HepG2 (cell line): ENCODE measurements around the gene MFSD8. TPM values are rescaled to one million over a fixed set of nuclear protein-coding genes. Genes with fewer than 3 reads are reported as not detected.

Source experiments
- ARNT ChIP-seq: fragments of 450-650 bp; IDR thresholded peaks from 2 replicates; pipeline ENCODE4 v1.6.1; 2017
- BRCA1 ChIP-seq: sonication (generic); formaldehyde crosslinking; IDR thresholded peaks from 2 replicates; pipeline ENCODE4 v1.4.0; 2020; ENCODE audit warnings: missing genetic modification reagents
- CHD4 ChIP-seq: fragments of 200-600 bp; sonication (generic); IDR thresholded peaks from 2 replicates; pipeline ENCODE4 v1.7.0; 2017; ENCODE audit warnings: mild to moderate bottlenecking, low read length, borderline replicate concordance
- KAT8 ChIP-seq: IDR thresholded peaks from 2 replicates; pipeline ENCODE4 v1.6.1; 2016; ENCODE audit warnings: missing genetic modification reagents, missing compliant biosample characterization
- MLX ChIP-seq: IDR thresholded peaks from 2 replicates; pipeline ENCODE4 v1.6.1; 2016
- MXD3 ChIP-seq: IDR thresholded peaks from 2 replicates; pipeline ENCODE4 v1.6.1; 2016; ENCODE audit warnings: mild to moderate bottlenecking, missing biosample characterization, missing genetic modification reagents
- NFE2 ChIP-seq: sonication (generic); formaldehyde crosslinking; IDR thresholded peaks from 2 replicates; pipeline ENCODE4 v1.4.0; 2020; ENCODE audit warnings: missing genetic modification reagents
- NRL ChIP-seq: sonication (generic); formaldehyde crosslinking; IDR thresholded peaks from 2 replicates; pipeline ENCODE4 v1.5.0; 2020; ENCODE audit warnings: missing genetic modification reagents, mild to moderate bottlenecking, moderate library complexity, borderline replicate concordance
- PHF21A ChIP-seq: sonication (generic); formaldehyde crosslinking; IDR thresholded peaks from 2 replicates; pipeline ENCODE4 v1.5.0; 2020; ENCODE audit warnings: mild to moderate bottlenecking, missing genetic modification reagents
- RBM22 ChIP-seq: fragments of 200-400 bp; formaldehyde crosslinking; optimal IDR thresholded peaks from 2 replicates; pipeline ENCODE3; 2017; ENCODE audit warnings: mild to moderate bottlenecking, low read length, moderate library complexity
- TEAD3 ChIP-seq: optimal IDR thresholded peaks from 2 replicates; pipeline ENCODE3; 2016; ENCODE audit warnings: borderline replicate concordance
- THAP11 ChIP-seq: IDR thresholded peaks from 2 replicates; pipeline ENCODE4 v1.6.1; 2016; ENCODE audit warnings: missing biosample characterization, missing genetic modification reagents
- ZNF326 ChIP-seq: sonication (generic); formaldehyde crosslinking; IDR thresholded peaks from 2 replicates; pipeline ENCODE4 v1.4.0; 2020; ENCODE audit warnings: missing genetic modification reagents, borderline replicate concordance
- ZNF431 ChIP-seq: sonication (generic); formaldehyde crosslinking; IDR thresholded peaks from 2 replicates; pipeline ENCODE4 v1.9.0; 2022; ENCODE audit warnings: missing genetic modification reagents, low read depth, mild to moderate bottlenecking, borderline replicate concordance
- ZNF432 ChIP-seq: sonication (generic); formaldehyde crosslinking; IDR thresholded peaks from 2 replicates; pipeline ENCODE4 v1.5.0; 2020; ENCODE audit warnings: missing genetic modification reagents, mild to moderate bottlenecking, borderline replicate concordance
- ZNF788 ChIP-seq: sonication (generic); formaldehyde crosslinking; IDR thresholded peaks from 2 replicates; pipeline ENCODE4 v1.5.0; 2020; ENCODE audit warnings: mild to moderate bottlenecking, missing genetic modification reagents, borderline replicate concordance
- ZNF816 ChIP-seq: sonication (generic); formaldehyde crosslinking; IDR thresholded peaks from 2 replicates; pipeline ENCODE4 v1.8.0; 2022; ENCODE audit warnings: missing genetic modification reagents, mild to moderate bottlenecking, borderline replicate concordance
- polyA plus RNA-seq, 8 experiments: library from polyadenylated mRNA; depleted of rRNA in 3 of 8; stranded (reverse) in 7 of 8; unstranded in 1 of 8; fragments of >200 nt; fragmentation: Illumina TruSeq in 4 of 8; extraction: Trizol in 4 of 8; gene quantifications; 2 replicates each; pipeline versions ENCODE4 v1.2.1 to v1.2.3, GENCODE V29; 2011 to 2016; ENCODE audit warnings: low read depth in 4 of 8, missing spikeins in 1 of 8, mixed read lengths in 1 of 8; ENCODE audit not compliant: insufficient read depth in 1 of 8
- total RNA-seq, 5 experiments: library from RNA; depleted of rRNA; stranded (reverse); fragments of >200 nt; fragmentation: Illumina TruSeq; extraction: Trizol; gene quantifications; 2 replicates each; pipeline ENCODE4 v1.2.3, GENCODE V29; 2016; ENCODE audit warnings: low read depth in 1 of 5
- TF ChIP-seq, protein P1 (sequence below): sonication (generic); formaldehyde crosslinking; conservative IDR thresholded peaks from 2 replicates; pipeline ENCODE4 v1.4.0; 2020; ENCODE audit warnings: missing genetic modification reagents
- TF ChIP-seq, protein P2 (sequence below): sonication (generic); formaldehyde crosslinking; conservative IDR thresholded peaks from 2 replicates; pipeline ENCODE4 v1.5.0; 2020; ENCODE audit warnings: missing genetic modification reagents
- TF ChIP-seq, protein P3 (sequence below): sonication (generic); formaldehyde crosslinking; IDR thresholded peaks from 2 replicates; pipeline ENCODE4 v1.4.0; 2020; ENCODE audit warnings: missing genetic modification reagents
- TF ChIP-seq, protein P4 (sequence below): sonication (generic); formaldehyde crosslinking; IDR thresholded peaks from 2 replicates; pipeline ENCODE4 v1.4.0; 2020; ENCODE audit warnings: mild to moderate bottlenecking, low read depth, missing genetic modification reagents

Gene MFSD8
- total and polyA plus RNA-seq, 2 of the 13 experiments (the other 11 are each of a cell fraction or from before 2014, with no cell fraction given) = 24.8 to 25.5 TPM

DNA sequence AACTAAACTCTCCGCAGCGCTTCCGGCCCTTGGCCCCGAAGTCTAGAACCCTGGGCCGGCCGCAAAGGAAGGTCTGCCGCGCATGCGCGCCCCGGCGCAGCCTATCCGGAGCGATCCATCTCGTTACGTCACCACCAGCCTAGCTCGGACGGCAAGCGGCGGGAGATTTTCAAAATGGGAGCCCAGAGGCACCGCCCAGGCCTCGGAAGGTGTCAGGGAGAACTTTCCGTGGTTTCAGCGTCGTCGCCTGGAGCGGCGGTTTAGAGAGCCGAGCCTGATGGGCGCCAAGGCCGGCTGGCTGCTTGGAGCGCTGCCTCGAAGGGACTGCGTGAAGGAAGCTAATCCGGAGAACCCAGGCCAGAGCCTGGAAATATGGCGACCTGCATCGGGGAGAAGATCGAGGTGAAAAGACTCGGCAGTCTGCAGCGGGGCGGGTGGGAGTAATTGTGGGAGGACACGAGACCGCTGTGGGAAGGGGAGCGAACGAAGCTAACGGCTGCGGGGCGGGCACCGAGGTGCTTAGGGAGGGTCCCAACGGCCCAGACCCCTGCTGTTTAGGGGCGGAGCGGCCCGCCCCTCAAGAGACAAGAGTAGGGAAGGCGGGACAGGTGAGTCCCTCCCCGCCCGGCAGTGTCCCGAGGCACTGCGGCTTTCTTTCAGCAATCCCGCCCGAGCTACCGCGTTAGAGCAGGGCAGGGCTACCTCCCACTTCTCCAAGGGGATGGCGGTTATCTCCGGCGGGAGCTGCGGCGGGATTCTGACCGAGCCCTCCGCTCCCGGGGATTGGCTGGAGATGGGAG lies 84.0 kb downstream of the MFSD8 start, which contains the start of gene PLK4 (continued):
- TF ChIP-seq, protein P1, sequence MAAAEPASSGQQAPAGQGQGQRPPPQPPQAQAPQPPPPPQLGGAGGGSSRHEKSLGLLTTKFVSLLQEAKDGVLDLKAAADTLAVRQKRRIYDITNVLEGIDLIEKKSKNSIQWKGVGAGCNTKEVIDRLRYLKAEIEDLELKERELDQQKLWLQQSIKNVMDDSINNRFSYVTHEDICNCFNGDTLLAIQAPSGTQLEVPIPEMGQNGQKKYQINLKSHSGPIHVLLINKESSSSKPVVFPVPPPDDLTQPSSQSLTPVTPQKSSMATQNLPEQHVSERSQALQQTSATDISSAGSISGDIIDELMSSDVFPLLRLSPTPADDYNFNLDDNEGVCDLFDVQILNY (CRISPR knock-in tag) = peak; percentile 93
- TF ChIP-seq CHD4 (no peak), MXD3 (CRISPR knock-in tag) (peak; percentile 39; the same call in 1 of the 2 replicates), ZNF788 (CRISPR knock-in tag) (peak; percentile 66; the same call in 1 of the 2 replicates), MLX (CRISPR knock-in tag) (no peak), RBM22 (peak; percentile 53), KAT8 (CRISPR knock-in tag) (peak; percentile 91; the same call in 1 of the 2 replicates), NRL (CRISPR knock-in tag) (no peak; the same call in 1 of the 2 replicates), ZNF432 (CRISPR knock-in tag) (no peak), NFE2 (CRISPR knock-in tag) (no peak), TEAD3 (CRISPR knock-in tag) (no peak), BRCA1 (CRISPR knock-in tag) (no peak), ARNT (no peak), ZNF816 (CRISPR knock-in tag) (peak; percentile 49; the same call in 1 of the 2 replicates), PHF21A (CRISPR knock-in tag) (peak; percentile 72), ZNF431 (CRISPR knock-in tag) (peak; percentile 66; the same call in 1 of the 2 replicates), ZNF326 (CRISPR knock-in tag) (no peak), THAP11 (CRISPR knock-in tag) (0 out of 2 replicates have a peak, but pooled peaks have one; percentile 5)
- TF ChIP-seq, protein P2, sequence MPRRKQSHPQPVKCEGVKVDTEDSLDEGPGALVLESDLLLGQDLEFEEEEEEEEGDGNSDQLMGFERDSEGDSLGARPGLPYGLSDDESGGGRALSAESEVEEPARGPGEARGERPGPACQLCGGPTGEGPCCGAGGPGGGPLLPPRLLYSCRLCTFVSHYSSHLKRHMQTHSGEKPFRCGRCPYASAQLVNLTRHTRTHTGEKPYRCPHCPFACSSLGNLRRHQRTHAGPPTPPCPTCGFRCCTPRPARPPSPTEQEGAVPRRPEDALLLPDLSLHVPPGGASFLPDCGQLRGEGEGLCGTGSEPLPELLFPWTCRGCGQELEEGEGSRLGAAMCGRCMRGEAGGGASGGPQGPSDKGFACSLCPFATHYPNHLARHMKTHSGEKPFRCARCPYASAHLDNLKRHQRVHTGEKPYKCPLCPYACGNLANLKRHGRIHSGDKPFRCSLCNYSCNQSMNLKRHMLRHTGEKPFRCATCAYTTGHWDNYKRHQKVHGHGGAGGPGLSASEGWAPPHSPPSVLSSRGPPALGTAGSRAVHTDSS (CRISPR knock-in tag) = no peak
- TF ChIP-seq, protein P3, sequence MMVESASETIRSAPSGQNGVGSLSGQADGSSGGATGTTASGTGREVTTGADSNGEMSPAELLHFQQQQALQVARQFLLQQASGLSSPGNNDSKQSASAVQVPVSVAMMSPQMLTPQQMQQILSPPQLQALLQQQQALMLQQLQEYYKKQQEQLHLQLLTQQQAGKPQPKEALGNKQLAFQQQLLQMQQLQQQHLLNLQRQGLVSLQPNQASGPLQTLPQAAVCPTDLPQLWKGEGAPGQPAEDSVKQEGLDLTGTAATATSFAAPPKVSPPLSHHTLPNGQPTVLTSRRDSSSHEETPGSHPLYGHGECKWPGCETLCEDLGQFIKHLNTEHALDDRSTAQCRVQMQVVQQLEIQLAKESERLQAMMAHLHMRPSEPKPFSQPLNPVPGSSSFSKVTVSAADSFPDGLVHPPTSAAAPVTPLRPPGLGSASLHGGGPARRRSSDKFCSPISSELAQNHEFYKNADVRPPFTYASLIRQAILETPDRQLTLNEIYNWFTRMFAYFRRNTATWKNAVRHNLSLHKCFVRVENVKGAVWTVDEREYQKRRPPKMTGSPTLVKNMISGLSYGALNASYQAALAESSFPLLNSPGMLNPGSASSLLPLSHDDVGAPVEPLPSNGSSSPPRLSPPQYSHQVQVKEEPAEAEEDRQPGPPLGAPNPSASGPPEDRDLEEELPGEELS (CRISPR knock-in tag) = peak; percentile 25; the same call in 1 of the 2 replicates
- TF ChIP-seq, protein P4, sequence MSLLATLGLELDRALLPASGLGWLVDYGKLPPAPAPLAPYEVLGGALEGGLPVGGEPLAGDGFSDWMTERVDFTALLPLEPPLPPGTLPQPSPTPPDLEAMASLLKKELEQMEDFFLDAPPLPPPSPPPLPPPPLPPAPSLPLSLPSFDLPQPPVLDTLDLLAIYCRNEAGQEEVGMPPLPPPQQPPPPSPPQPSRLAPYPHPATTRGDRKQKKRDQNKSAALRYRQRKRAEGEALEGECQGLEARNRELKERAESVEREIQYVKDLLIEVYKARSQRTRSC (CRISPR knock-in tag) = 0 out of 2 replicates have a peak, but pooled peaks have one; percentile 32
